GM21381 (cell line): ENCODE data around the gene UST.
"Not testable (repeated sequence)": the region's sequence is repeated elsewhere in the genome, so short reads cannot be mapped to it uniquely, and the experiment has no call there.

Source experiments
- ATAC-seq: cut with Tn5 transposase; IDR thresholded peaks from one replicate; pipeline ENCODE4 v1.9.1; 2021; ENCODE audit warnings: mild to moderate bottlenecking, moderate library complexity; ENCODE audit not compliant: unreplicated experiment

The UST gene

DNA sequence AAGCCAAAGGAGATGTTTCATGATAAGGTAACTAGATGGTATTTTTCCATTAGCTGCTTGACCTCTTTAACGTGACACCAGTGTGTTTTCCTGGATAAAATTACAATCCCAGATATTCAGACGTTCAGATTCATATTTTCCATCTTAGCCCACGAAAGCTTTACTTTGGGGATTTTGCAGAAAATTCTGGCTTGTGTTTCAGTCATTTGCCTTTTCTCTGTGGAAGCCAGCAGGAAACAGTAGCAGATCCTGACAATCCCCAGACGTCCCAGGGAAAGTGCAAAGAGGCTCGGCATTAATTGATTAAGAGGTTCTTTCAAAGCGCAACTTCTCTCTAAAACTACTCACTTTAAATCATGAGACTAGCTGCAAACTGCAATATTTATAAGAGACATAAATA lies 243.6 kb downstream of the UST start:
- no peak for ATAC-seq

DNA sequence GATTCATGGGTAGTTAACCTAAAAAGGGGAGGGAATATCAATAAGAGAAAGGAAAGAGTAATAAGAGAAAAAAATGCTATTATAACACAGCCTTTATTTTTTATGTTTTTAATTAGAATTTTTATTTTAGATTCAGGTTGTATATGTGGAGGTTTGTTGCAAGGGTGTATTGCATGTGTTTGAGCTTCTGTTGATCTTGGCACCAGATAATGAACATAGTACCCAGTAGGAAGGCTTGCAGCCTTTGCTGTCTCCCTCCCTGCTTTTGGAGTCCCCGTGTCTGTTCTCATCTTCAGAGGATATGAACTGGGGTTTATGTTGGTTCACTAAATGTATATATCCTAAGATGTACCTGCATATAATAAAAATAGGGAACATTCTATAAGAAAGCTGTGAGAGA lies 250.0 kb downstream of the UST start:
- no peak for ATAC-seq

DNA sequence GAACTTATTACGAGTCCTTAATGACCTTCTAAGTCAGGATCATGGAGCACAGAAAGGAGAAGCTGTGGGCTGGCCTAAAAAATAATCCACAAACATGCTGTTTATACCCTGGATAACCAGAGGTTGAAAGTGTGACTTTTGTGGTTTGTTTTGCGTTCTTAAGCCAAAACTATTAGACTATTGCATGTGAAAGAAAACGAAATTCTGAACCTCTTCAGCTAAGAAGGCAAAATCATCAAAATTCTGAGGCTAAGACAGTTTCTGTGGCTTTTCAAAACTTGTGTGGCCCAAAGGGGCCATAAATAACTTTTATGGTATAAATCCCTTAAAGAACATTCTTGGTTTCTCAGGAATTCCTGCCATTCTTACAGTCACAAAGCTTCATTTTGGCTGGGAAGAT lies 251.0 kb downstream of the UST start:
- ATAC-seq, result no peak

- no peak for ATAC-seq
Observed at GRCh38 chr6:148998704-148999103, 251.9 kb downstream of the UST start.

GRCh38 chr6:148999501-148999900 lies 252.7 kb downstream of the UST start:
- ATAC-seq, result no peak

DNA sequence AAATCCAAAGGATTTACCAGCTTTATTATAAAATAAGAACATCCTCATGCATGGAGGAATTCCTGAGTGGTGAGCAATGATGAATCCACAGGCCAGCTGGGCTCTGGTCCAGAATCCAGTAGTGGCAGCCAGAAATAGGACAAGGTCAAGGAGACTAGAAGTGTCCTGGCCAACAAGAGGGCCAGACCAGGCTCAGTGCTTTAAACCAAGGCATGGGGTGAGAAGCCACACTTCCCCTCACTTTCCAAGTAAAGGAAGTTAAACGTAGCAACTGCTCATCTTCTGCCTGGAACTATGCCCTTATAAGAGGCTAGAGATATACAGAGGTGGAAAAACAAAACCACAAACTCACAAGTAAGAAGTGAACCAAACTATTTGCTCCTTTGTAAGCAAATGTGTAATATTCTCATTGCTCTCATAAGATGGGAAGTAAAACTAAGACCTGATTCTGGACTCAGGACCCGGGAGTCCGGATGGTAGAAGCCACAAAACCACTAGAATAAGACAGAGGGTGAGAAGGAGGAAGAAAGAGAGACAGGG lies 253.2 kb downstream of the UST start:
- no peak for ATAC-seq

- ATAC-seq, result no peak
Observed at GRCh38 chr6:149001422-149001821, 254.6 kb downstream of the UST start.

DNA sequence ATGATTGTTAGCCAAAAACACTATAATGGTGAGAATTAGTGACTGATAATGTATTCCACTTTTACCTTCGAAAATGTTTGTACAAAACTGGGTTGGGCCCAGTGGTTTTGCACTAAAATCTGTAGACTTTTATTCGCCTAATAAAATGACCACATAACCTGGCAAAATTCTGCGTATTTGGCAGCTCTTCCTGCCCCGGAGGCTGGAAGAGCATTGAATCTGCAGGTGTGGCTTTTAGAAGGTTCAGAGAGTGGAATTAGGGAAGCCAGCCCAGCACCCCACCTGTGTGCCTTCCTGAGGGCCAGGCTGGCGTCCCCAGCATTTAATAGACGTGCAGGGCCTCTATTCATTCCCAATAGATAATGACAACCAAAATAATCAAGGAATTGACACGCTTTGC lies 256.7 kb downstream of the UST start:
- no peak for ATAC-seq

GRCh38 chr6:149004664-149005063 lies 257.8 kb downstream of the UST start:
- ATAC-seq, result no peak

- ATAC-seq, result not testable (repeated sequence)
Observed at GRCh38 chr6:149006236-149006635, 259.4 kb downstream of the UST start.

- ATAC-seq, result no peak
Observed at GRCh38 chr6:149006671-149007070, 259.8 kb downstream of the UST start.

DNA sequence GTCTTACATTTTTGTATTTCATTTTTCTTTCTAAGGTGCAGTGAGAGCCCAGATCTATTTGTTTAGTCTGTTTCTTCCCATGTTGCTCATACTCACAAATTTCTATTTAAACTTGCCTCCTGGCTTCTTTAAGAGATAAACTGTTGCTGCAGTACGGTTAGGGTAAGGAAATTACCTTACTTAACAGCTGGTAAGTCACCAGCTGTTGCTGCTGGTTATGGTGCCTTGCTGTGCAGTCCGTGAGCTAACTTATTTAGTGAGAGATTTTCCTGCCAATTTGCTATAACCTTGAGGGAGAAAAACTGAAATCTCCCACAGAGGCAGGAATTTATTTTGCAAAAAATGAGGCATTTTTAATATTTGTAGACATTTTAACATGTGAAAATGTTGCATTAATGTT lies 261.0 kb downstream of the UST start:
- ATAC-seq, result no peak

GRCh38 chr6:149008741-149009140 lies 261.9 kb downstream of the UST start:
- no peak for ATAC-seq

DNA sequence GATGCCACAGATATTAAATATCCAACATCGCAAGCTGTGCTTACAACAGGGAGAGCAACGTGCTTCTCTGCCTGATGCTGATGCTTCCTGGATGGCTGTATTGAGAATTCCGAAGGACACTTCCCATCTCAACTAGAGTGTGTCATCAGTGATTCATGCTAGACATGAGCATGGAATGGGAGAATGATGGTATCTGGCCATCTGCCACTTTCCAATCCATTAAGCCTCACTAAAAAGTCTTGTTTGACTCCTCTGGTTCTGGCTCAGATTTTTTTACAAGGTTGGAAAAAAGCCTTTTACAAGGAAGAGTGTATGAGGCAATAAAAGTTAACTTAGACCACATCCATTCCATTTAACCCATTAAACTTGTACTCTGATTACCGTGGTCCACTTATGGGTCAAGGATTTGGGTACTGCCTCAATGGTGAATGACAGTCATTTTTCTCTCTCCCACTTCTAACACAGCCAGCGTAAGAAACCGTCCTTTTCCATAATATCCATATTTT lies 265.3 kb downstream of the UST start:
- no peak for ATAC-seq

DNA sequence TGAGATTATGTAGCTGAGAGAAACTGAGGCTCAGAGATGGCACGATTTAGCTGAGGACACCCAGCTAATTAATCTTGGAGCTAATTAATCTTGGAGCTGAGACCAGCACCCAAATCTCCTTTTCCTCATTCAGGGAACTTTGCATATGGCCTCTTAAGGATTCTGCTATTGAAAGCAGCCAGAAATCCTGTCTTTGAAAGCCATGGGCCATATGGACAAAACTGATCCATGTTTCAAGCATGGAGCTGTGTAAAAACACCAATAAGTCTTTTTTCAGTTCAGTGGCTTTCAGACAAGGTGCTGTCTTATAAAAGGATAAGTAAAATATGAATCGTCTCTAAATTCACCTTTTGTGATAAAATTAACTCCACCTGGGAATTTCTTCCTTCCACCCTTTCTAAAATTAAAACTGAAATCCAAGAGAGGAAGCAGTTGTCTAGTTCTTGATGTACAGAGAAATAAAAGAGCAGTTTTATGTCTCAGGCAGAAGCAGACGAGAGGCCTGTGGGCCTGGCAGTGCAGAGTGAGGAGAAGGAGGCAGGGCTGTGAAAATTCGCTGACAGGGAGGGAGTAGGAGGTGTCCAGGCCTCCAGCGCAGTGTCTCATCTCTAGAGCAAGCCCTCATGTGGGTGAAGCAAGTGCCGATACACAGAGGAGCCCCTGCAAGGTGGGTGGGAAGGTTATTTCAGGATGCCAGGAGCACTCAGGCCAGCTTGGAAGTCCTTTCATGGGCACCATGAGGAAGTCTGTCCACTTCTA lies 266.9 kb downstream of the UST start:
- ATAC-seq, result no peak

DNA sequence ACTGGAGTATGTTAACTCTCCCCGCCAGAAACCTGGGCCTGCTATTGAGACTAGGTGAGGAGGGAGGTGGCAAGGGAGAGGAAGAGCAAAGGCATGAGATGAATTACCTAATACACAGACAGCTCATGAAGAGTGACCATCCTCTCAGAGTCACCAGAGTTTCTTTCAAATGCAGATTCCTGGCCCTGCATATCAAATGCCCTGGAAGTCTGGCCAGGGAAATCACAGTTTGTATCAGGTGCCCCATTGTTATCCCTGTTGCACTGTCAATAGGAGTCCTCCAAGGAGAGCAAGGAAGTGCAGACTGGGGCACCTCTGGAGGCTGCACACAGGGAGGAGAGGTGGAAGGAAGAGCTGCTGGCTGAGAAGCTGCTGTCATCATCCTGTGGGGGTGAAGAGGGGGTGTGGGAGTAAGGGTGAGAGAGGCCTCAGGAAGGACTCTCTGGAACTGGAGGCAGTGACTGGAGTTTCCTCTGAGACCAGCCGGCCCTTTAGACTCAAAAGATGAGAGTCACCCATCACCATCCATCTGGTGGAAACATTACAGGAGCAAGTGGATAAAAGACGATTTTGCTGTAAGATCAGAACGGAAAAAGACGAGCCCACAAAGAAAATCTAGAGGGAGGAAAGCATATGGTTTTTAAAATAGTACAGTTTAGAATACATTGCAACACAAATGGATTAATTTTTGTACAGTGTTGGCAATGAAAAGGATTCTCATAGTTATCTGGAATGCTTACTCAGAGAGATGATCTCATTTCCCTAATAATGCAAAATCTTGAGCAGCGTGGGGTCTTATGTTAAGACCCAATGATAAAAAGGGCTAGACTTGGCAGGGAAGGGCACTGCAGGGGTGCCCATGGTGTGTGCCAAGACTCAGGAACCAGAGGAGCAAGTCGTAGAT lies 268.1 kb downstream of the UST start:
- no peak for ATAC-seq

GRCh38 chr6:149015535-149016525 lies 269.0 kb downstream of the UST start:
- ATAC-seq, result no peak

- ATAC-seq, result no peak
Observed at GRCh38 chr6:149016716-149017115, 269.9 kb downstream of the UST start.

DNA sequence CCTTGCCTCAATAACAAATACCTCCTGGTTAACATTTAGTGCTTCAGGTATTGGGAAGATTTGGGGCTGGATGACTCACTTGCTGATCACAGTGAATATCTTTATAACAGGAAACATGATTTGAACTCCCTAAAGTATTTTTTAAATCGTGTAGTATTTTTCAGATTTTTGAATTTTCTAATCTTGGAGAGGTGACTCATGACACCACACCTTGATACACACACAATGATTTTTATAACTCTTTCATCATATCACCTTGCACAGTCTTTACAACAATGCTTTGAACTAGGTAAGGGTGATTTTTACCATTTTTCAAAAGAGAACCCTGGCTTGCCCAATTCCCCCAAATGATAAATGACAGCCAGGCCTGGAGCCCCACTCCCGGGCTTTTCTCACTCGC lies 273.5 kb downstream of the UST start:
- ATAC-seq, result no peak

GRCh38 chr6:149024361-149024760 lies 277.5 kb downstream of the UST start:
- ATAC-seq, result no peak
